ENCODE data around the gene TAC3. TPM values are rescaled to one million over a fixed set of nuclear protein-coding genes. Genes with fewer than 3 reads are reported as not detected.
"Not testable (repeated sequence)": the region's sequence is repeated elsewhere in the genome, so short reads cannot be mapped to it uniquely, and the experiment has no call there.

Gene TAC3
- total RNA-seq, 1 donor from 2014 or later: not detected

DNA sequence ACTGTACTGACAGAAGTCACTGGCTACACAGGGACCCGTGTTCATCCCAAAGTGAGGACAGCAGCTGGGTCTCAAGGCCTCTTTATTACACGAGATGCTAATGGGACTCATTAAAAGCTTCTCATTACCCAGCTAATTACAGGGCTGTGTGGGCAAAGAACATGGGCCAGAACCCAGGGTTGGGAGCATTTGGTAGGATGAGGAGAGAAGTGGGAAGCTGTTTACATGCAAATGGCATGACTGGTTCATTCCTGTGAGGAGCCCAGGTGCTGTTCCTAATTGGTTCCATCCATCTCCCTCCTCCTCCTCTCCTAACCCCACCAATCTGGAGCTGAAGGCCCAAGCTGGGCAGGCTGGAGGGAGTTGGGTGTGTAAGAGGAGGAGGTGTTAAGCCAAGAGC, 8.9 kb upstream of the TAC3 start:
- Histone ChIP-seq H3K36me3 (no peaks in the 10 kb centered on the region), H3K4me1 (no peaks in the 10 kb centered on the region), H3K27ac (no peak overlapping the region), H3K4me3 (no peak overlapping the region), H3K9me3 (no peaks in the 10 kb centered on the region), H3K27me3 (ENCODE audit: low read depth) (no peaks in the 10 kb centered on the region)
- DNase-seq: no peak
- TF ChIP-seq CTCF (IDR thresholded peaks at IDR 0.05): no peak
- intact Hi-C loops (cut with DNase I): no loop called here
- no peak for ATAC-seq

- H3K9me3 ChIP-seq; H3K4me1 ChIP-seq; H3K36me3 ChIP-seq; H3K27me3 ChIP-seq (ENCODE audit: low read depth); intact Hi-C loops (cut with DNase I); DNase-seq; ATAC-seq; H3K27ac ChIP-seq; H3K4me3 ChIP-seq: not testable (repeated sequence)
Observed at GRCh38 chr12:57022324-57022723, 6.0 kb upstream of the TAC3 start.

DNA sequence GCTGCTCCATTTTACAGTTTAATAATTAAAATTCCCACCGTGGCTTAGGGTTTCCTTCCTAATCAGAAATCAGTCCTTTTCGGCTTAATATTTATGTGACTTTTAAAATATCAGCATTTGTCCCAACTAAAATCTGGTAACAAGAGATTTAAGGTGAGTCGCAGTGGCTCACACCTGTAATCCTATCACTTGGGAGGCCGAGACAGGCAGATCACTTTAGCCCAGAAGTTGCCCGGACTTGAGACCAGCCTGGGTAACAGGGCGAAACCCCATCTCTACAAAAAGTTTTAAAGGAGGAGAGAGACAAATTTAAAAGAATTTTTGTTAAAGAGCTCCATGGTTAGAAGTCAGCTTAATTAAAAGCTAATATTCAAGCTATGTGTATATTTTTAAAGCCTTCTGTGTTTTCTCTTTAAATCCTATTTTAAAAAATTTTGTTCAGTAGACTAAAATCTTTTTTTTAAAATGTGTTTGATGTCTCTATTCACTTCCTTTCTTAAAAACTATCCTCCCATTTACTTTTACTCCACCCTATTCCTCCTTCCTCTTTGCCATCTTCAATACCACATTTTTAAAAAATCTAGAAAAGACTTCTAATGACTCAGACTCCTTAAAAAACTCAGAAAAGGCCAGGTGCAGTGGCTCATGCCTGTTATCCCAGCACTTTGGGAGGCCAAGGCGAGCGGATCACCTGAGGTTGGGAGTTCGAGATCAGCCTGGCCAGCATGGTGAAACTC, 3.8 kb upstream of the TAC3 start:
- intact Hi-C loops (cut with DNase I): no loop called here
- DNase-seq (no peak), ATAC-seq (no peak)
- Histone ChIP-seq H3K36me3 (no peaks in the 10 kb centered on the region), H3K27ac (no peak overlapping the region), H3K27me3 (ENCODE audit: low read depth) (peaks cover 9% of the 10 kb centered on the region), H3K4me3 (no peak overlapping the region), H3K9me3 (no peaks in the 10 kb centered on the region), H3K4me1 (no peaks in the 10 kb centered on the region)
- no peak for TF ChIP-seq CTCF (IDR thresholded peaks at IDR 0.05)

DNA sequence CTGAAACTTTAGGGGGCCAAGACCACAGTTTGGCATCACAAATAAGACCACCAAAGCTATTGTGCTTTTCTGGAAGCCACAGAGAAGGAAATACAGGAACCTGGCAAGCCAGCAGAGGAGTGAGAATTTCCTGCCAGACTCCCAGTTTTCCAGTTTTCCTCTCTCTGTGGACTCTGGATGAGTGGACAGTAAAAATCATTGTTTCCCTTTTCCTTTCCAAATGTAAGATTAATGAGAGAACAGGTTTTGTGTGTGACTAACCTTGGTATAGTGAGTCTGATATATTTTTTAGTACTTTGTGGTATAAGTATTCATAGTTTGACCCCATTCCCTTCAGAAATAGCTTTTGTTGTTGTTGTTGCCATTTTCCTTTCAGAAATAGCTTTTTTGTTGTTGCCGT, 2.6 kb upstream of the TAC3 start:
- peaks cover 9% of the 10 kb centered on the region for H3K27me3 ChIP-seq (ENCODE audit: low read depth)
- no peak for TF ChIP-seq CTCF (IDR thresholded peaks at IDR 0.05)
- H3K4me1 ChIP-seq: no peaks in the 10 kb centered on the region
- no peak overlapping the region for H3K4me3 ChIP-seq
- no peaks in the 10 kb centered on the region for H3K36me3 ChIP-seq
- DNase-seq (no peak), ATAC-seq (no peak)
- no peaks in the 10 kb centered on the region for H3K9me3 ChIP-seq
- intact Hi-C loops (cut with DNase I): no loop called here
- no peak overlapping the region for H3K27ac ChIP-seq

- H3K9me3 ChIP-seq; H3K4me1 ChIP-seq; DNase-seq; H3K36me3 ChIP-seq; H3K27ac ChIP-seq; intact Hi-C loops (cut with DNase I); H3K27me3 ChIP-seq (ENCODE audit: low read depth); H3K4me3 ChIP-seq; ATAC-seq: not testable (repeated sequence)
Observed at GRCh38 chr12:57018353-57018752, 2.0 kb upstream of the TAC3 start.

DNA sequence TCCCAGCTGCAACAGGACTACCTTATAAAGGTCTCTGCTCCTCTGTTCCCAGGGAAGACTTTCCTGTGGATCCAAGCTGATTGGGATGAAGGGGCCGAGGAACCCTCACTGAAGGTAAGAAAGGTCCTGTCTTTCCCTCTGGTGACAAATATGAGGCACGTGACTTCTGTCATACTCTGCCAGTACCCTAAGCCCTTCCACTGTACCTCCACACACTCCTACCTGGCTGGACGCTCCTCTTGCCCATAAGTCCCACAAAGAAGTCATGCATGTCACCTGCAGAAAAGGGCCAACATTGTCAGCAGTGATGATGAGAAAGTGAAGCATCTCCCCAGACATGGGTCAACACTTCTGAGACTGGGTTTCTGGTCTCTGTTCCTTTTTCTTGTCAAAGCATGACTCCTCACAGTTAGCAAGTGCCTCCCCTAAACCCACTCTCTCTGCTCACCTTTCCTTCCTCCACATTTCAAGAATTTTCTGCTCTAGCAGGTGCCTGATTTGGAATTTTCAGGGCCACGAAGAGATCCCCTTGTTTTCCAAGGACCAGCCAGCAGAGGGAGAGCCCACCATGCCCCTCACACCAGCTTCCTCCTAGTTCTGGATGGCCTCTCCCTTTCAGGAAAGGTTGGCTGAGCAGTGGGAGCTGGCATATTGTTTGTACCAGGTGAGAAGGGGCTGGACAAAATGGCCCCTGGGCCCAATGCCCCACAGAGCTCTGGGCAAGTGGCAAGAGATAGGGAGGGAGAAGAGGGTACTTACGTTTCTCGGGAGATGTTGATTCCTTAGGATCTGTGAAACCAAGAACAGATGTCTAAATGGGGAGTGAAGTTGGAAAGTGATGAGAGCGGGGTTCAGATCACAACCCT, 3.5 kb downstream of the TAC3 start:
- intact Hi-C loops (cut with DNase I): no loop called here
- Histone ChIP-seq H3K36me3 (no peaks in the 10 kb centered on the region), H3K27me3 (ENCODE audit: low read depth) (peaks cover 9% of the 10 kb centered on the region), H3K9me3 (no peaks in the 10 kb centered on the region), H3K4me3 (no peak overlapping the region), H3K27ac (no peak overlapping the region), H3K4me1 (peaks cover 4% of the 10 kb centered on the region)
- DNase-seq (no peak), ATAC-seq (no peak)
- no peak for TF ChIP-seq CTCF (IDR thresholded peaks at IDR 0.05)

Data from lower lobe of right lung (tissue), 2 donors.